Nephron (organoid): ENCODE data around the gene IL36B.

Experiments
- H3K27ac Mint-ChIP-seq, 3 experiments: 2 replicates each; pipeline ENCODE4 v1.8.0; 2020; ENCODE audit warnings: mixed read lengths in 3 of 3, mild to moderate bottlenecking in 2 of 3, moderate library complexity in 1 of 3
- H3K27me3 Mint-ChIP-seq: 2 replicates; pipeline ENCODE4 v1.8.0; 2021; ENCODE audit warnings: low read depth, mild to moderate bottlenecking, moderate library complexity, mixed read lengths
- H3K36me3 Mint-ChIP-seq: 2 replicates; pipeline ENCODE4 v1.8.0; 2020; ENCODE audit warnings: low read depth, mixed read lengths
- H3K4me1 Mint-ChIP-seq: 2 replicates; pipeline ENCODE4 v1.8.0; 2020; ENCODE audit warnings: mixed read lengths
- H3K4me3 Mint-ChIP-seq, 3 experiments: 2 replicates each; pipeline ENCODE4 v1.8.0; 2020; ENCODE audit warnings: mild to moderate bottlenecking in 3 of 3, mixed read lengths in 3 of 3, moderate library complexity in 2 of 3
- H3K9me3 Mint-ChIP-seq: 2 replicates; pipeline ENCODE4 v1.8.0; 2020; ENCODE audit warnings: mixed read lengths
- TF ChIP-seq, protein P1 (sequence below), 3 experiments: fragments of 200-600 bp; sonication (generic); IDR thresholded peaks; one replicate each; pipeline ENCODE4 v1.5.0; 2021; ENCODE audit warnings: antibody characterized with exemption in 3 of 3; ENCODE audit not compliant: unreplicated experiment in 3 of 3

Gene IL36B

DNA sequence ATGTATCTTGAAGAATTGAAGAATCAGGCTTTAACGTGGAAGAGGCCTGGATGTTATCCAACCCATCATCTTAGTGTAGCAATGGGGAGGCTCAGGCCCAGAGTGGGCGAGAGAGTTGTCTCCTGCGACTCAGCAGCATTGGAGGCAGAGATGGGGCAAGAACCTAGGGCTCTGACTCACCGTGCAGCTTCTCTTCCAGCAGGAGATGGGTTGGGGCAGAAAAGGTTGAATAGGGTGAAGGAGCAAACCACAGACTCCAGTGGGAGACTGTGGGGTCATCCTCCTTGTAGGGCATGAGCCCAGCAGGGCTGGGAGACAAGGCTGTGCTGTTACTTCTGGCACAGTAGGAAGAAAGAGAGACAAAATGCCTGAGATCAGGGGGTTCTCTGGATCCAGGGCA is 7.7 kb upstream of the IL36B start:
- peaks cover 25% of the 10 kb centered on the region for H3K27me3 Mint-ChIP-seq
- H3K9me3 Mint-ChIP-seq: peaks cover 15% of the 10 kb centered on the region
- H3K27ac Mint-ChIP-seq: no peak overlapping the region
- no peaks in the 10 kb centered on the region for H3K36me3 Mint-ChIP-seq
- TF ChIP-seq, protein P1, sequence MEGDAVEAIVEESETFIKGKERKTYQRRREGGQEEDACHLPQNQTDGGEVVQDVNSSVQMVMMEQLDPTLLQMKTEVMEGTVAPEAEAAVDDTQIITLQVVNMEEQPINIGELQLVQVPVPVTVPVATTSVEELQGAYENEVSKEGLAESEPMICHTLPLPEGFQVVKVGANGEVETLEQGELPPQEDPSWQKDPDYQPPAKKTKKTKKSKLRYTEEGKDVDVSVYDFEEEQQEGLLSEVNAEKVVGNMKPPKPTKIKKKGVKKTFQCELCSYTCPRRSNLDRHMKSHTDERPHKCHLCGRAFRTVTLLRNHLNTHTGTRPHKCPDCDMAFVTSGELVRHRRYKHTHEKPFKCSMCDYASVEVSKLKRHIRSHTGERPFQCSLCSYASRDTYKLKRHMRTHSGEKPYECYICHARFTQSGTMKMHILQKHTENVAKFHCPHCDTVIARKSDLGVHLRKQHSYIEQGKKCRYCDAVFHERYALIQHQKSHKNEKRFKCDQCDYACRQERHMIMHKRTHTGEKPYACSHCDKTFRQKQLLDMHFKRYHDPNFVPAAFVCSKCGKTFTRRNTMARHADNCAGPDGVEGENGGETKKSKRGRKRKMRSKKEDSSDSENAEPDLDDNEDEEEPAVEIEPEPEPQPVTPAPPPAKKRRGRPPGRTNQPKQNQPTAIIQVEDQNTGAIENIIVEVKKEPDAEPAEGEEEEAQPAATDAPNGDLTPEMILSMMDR (IDR thresholded peaks at IDR 0.05; ENCODE audit: unreplicated experiment in 3 of 3): no peak
- H3K4me3 Mint-ChIP-seq: no peak overlapping the region
- no peaks in the 10 kb centered on the region for H3K4me1 Mint-ChIP-seq

DNA sequence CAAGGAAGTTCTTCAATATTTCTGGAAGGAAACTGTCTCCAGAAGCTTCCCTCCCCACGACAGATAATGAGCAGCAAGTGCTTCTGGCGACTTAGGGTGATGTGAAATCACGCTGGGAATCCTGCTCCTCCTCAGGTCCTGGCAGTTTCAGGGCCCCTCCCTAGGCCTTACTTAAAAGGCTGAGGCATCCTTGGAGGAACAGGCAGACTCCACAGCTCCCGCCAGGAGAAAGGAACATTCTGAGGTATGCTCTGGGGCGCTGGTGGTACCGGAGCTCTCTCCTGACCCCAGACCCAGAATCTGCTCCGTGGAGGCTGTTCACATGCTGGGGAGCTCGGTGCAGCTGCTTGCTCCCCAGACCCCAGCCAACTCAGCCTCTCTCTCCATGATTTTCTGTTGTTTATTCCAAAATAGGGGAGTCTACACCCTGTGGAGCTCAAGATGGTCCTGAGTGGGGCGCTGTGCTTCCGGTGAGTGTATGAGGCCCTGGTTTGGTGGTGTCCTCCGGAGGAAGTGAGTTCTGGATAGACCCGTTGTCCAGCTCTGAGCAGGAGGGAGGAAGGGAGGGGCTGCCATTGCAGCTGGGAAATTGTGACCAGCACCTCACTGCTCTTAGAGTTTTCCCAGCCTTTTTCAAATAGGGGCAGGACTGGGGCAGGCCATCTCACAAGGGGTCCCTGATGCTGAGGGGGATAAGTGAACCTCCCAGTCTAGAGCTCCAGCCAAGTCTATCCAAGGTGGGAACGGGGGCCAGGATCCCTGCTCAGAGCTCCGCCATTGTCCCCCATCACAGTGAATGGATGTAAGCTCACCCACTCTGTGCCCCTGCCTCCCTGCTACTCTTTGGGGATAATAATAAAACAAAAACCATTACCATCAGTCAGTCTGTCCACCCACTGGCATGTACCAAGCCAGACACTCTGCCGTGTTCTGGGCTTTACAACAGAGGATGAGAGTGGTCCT is 6.6 kb upstream of the IL36B start, which contains the start of gene IL36RN:
Gene IL36RN, plus strand, starts transcription at position 201 of the 963 bp plus-strand sequence. Its CDS starts 241 bp downstream, at position 442.
- TF ChIP-seq, protein P1 (IDR thresholded peaks at IDR 0.05; ENCODE audit: unreplicated experiment in 3 of 3): no peak
- H3K4me3 Mint-ChIP-seq: no peak within 1 kb of the TSS
- H3K27ac Mint-ChIP-seq: no peak within 1 kb of the TSS
- H3K36me3 Mint-ChIP-seq: no peaks in the 10 kb centered on the region
- H3K27me3 Mint-ChIP-seq: peaks cover 21% of the 10 kb centered on the region
- no peaks in the 10 kb centered on the region for H3K4me1 Mint-ChIP-seq
- peaks cover 21% of the 10 kb centered on the region for H3K9me3 Mint-ChIP-seq

DNA sequence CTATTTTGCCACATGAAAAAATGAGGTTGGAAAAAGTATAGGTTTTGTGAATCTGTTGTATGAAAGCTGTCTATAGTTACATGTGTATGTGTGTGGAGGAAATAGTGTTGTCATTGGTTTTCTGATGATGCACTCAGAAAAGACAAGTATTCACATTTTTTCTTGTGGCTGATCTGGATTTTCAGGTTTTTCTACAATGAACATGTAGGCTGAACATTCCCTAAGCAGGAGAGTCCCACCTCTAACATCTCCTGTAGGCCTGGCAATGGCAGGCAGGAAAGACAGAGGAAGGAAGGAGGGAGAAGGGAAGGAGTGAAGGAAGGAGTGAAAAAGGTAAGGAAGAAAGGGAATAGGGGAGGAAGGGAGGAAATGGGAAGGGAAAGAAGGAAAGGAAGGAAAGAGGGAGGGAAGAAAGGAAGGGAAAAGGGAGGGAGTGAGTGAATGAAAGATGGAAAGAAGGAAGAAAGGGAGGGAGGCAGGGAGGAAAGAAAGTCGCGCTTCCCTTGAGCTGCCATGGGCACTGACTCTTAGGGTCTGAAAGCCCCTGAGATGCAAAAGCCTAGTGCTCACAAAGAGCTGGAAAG is 5.8 kb upstream of the IL36B start:
- TF ChIP-seq, protein P1 (IDR thresholded peaks at IDR 0.05; ENCODE audit: unreplicated experiment in 3 of 3): no peak

DNA sequence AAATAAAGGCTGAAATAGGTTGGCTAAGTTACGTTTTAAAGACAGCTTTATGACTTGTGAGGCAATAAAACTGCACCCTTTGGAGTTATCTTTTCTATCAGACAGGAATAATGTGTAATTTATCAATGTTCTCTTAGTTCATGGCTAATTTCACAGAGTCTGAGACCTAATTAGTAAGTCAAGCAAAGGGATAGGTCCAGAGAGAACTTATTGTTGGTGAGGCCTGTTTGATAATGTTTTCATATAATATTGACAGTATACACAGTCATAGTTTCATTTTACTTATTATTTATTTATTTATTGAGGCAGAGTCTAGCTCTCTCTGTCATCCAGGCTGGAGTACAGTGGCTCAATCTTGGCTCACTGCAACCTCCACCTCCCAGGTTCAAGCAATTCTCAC is 4.5 kb upstream of the IL36B start:
- TF ChIP-seq, protein P1 (IDR thresholded peaks at IDR 0.05; ENCODE audit: unreplicated experiment in 3 of 3): no peak
- peaks cover 28% of the 10 kb centered on the region for H3K9me3 Mint-ChIP-seq
- H3K27me3 Mint-ChIP-seq: peaks cover 24% of the 10 kb centered on the region
- H3K27ac Mint-ChIP-seq: no peak overlapping the region
- H3K36me3 Mint-ChIP-seq: no peaks in the 10 kb centered on the region
- no peaks in the 10 kb centered on the region for H3K4me1 Mint-ChIP-seq
- H3K4me3 Mint-ChIP-seq: no peak overlapping the region

More for the DNA sequence above, 5.8 kb upstream of the IL36B start:
- Mint-ChIP-seq H3K36me3 (no peaks in the 10 kb centered on the region), H3K4me3 (no peak overlapping the region), H3K9me3 (peaks cover 21% of the 10 kb centered on the region), H3K27me3 (peaks cover 15% of the 10 kb centered on the region), H3K4me1 (no peaks in the 10 kb centered on the region), H3K27ac (no peak overlapping the region)

DNA sequence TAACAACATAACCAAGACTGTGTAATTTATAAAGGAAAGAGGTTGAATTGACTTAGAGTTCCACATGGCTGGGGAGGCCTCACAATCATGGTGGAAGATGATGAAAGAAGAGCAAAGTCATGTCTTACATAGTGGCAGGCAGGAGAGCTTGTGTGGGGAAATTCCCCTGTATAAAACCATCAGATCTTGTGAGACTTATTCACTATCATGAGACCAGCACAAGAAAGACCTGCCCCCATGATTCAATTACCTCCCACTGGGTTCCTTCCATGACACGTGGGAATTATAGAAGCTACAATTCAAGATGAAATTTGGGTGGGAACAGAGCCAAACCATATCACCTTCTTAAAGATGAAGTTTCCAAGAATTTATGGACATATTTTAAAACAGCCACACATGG is 3.9 kb upstream of the IL36B start:
- Mint-ChIP-seq H3K4me1 (no peaks in the 10 kb centered on the region), H3K27ac (no peak overlapping the region), H3K9me3 (peaks cover 28% of the 10 kb centered on the region), H3K4me3 (no peak overlapping the region), H3K36me3 (no peaks in the 10 kb centered on the region), H3K27me3 (peaks cover 28% of the 10 kb centered on the region)
- TF ChIP-seq, protein P1 (IDR thresholded peaks at IDR 0.05; ENCODE audit: unreplicated experiment in 3 of 3): no peak
